Keratinocyte (primary cell): ENCODE results near the gene NLGN1. TPM values are rescaled to one million over a fixed set of nuclear protein-coding genes. Genes with fewer than 3 reads are reported as not detected.

Experiments used
- DNase-seq: peaks from one replicate; pipeline ENCODE4 v3.0.0-alpha.2; 2011; ENCODE audit warnings: low read depth, missing footprints, low spot score
- FAIRE-seq: peaks from 2 replicates; lab custom pipeline; 2011; peaks lifted over from hg19 to GRCh38; lab: Jason Lieb, UNC
- H2AFZ ChIP-seq: 2 replicates; pipeline ENCODE4 v1.6.0; 2012; ENCODE audit warnings: low read length, control low read depth, inconsistent platforms; ENCODE audit not compliant: control insufficient read depth
- H3K27ac ChIP-seq: 2 replicates; pipeline ENCODE4 v1.5.1; 2011; ENCODE audit warnings: low read length; ENCODE audit not compliant: control insufficient read depth, insufficient read depth
- H3K27me3 ChIP-seq: 3 replicates; pipeline ENCODE4 v1.6.0; 2011; ENCODE audit warnings: low read length; ENCODE audit not compliant: control insufficient read depth, insufficient read depth; ENCODE audit errors: extremely low read depth
- H3K36me3 ChIP-seq, 2 experiments: 2 replicates in 1 of 2; 3 replicates in 1 of 2; pipeline ENCODE4 v1.5.1; 2011; ENCODE audit warnings: low read length in 2 of 2, mild to moderate bottlenecking in 1 of 2; ENCODE audit not compliant: control insufficient read depth in 2 of 2, insufficient read depth in 2 of 2; ENCODE audit errors: extremely low read depth in 1 of 2
- H3K4me1 ChIP-seq: 3 replicates; pipeline ENCODE4 v1.5.1; 2011; ENCODE audit warnings: low read length; ENCODE audit not compliant: control insufficient read depth, insufficient read depth; ENCODE audit errors: extremely low read depth
- H3K4me2 ChIP-seq: 3 replicates; pipeline ENCODE4 v1.6.0; 2011; ENCODE audit warnings: low read depth, low read length; ENCODE audit not compliant: control insufficient read depth, insufficient read depth; ENCODE audit errors: extremely low read depth
- H3K4me3 ChIP-seq, 3 experiments: fragments of 200-600 bp in 1 of 3; sonication (generic) in 1 of 3; 2 replicates in 2 of 3; 3 replicates in 1 of 3; pipeline ENCODE4 v1.5.1; 2011 to 2016; ENCODE audit warnings: low read length in 3 of 3, mild to moderate bottlenecking in 3 of 3, control low read depth in 2 of 3, inconsistent platforms in 1 of 3, low read depth in 1 of 3, mixed read lengths in 1 of 3, mixed run types in 1 of 3, moderate library complexity in 1 of 3; ENCODE audit not compliant: control insufficient read depth in 2 of 3, insufficient read depth in 2 of 3; ENCODE audit errors: extremely low read depth in 1 of 3
- H3K79me2 ChIP-seq: 2 replicates; pipeline ENCODE4 v1.6.0; 2012; ENCODE audit warnings: low read length; ENCODE audit not compliant: control insufficient read depth, insufficient read depth
- H3K9ac ChIP-seq: 3 replicates; pipeline ENCODE4 v1.6.0; 2011; ENCODE audit warnings: low read length; ENCODE audit not compliant: control insufficient read depth, insufficient read depth; ENCODE audit errors: extremely low read depth
- H3K9me1 ChIP-seq: 3 replicates; pipeline ENCODE4 v1.6.0; 2011; ENCODE audit warnings: low read length; ENCODE audit not compliant: control insufficient read depth, insufficient read depth; ENCODE audit errors: extremely low read depth
- H3K9me3 ChIP-seq: 2 replicates; pipeline ENCODE4 v1.5.1; 2012; ENCODE audit warnings: low read depth, low read length; ENCODE audit not compliant: control insufficient read depth
- H4K20me1 ChIP-seq: 3 replicates; pipeline ENCODE4 v1.6.0; 2011; ENCODE audit warnings: low read length; ENCODE audit not compliant: control insufficient read depth, insufficient read depth; ENCODE audit errors: extremely low read depth
- CTCF ChIP-seq, 3 experiments: IDR thresholded peaks in 1 of 3; conservative IDR thresholded peaks in 1 of 3; optimal IDR thresholded peaks in 1 of 3; 2 replicates in 2 of 3; 3 replicates in 1 of 3; pipeline versions ENCODE3 to v1.5.1; 2011; ENCODE audit warnings: low read length in 3 of 3, mild to moderate bottlenecking in 3 of 3, moderate library complexity in 2 of 3, control low read depth in 1 of 3, inconsistent platforms in 1 of 3; ENCODE audit not compliant: insufficient read depth in 2 of 3; ENCODE audit errors: extremely low read depth in 1 of 3
- EZH2 ChIP-seq: IDR thresholded peaks from one replicate; pipeline ENCODE4 v1.6.1; 2012; ENCODE audit warnings: inconsistent platforms, mild to moderate bottlenecking, low read length, moderate library complexity
- dilution Hi-C: fragments of 300-500 bp; cut with MboI; formaldehyde crosslinking; loops from one replicate; pipeline ENCODE4 v1.7.0; 2020; ENCODE audit warnings: low sequenced_read_pairs; ENCODE audit not compliant: extremely low pct_ligation_motif_present
- polyA plus RNA-seq, 5 experiments: library from polyadenylated mRNA; depleted of rRNA in 3 of 5; stranded (reverse) in 3 of 5; stranded (forward) in 1 of 5; unstranded in 1 of 5; fragments of >200 nt; gene quantifications; 1 replicate in 1 of 5; 2 replicates in 3 of 5; 3 replicates in 1 of 5; pipeline versions ENCODE4 v1.2.1 to v1.2.3, GENCODE V29; 2011 to 2012; ENCODE audit warnings: missing spikeins in 2 of 5, low read depth in 1 of 5, low replicate concordance in 1 of 5

NLGN1 gene
- polyA plus RNA-seq, 1 donor (not counting 4 experiments of a cell fraction or from before 2014, with no cell fraction given), result not detected

- no peak overlapping the region for H3K4me2 ChIP-seq
- no peak overlapping the region for H3K9ac ChIP-seq
- H3K9me1 ChIP-seq, result no peaks in the 10 kb centered on the region
- no peaks in the 10 kb centered on the region for H3K27me3 ChIP-seq
- H3K4me1 ChIP-seq, result no peaks in the 10 kb centered on the region
- H4K20me1 ChIP-seq, result no peaks in the 10 kb centered on the region
- no peak overlapping the region for H3K4me3 ChIP-seq
- DNase-seq (no peak), FAIRE-seq (no peak)
- TF ChIP-seq CTCF (optimal IDR thresholded peaks at IDR 0.05 in 1 of 3, IDR thresholded peaks at IDR 0.05 in 1 of 3, conservative IDR thresholded peaks at IDR 0.05 in 1 of 3; ENCODE audit: extremely low read depth in 1 of 3, insufficient read depth in 2 of 3, low read length in 3 of 3) (no peak), EZH2 (no peak)
- H2AFZ ChIP-seq, result no peak overlapping the region
- dilution Hi-C loops, result no loop called here
- H3K27ac ChIP-seq, result no peak overlapping the region
- H3K9me3 ChIP-seq, result no peaks in the 10 kb centered on the region
- H3K79me2 ChIP-seq, result no peaks in the 10 kb centered on the region
- no peaks in the 10 kb centered on the region for H3K36me3 ChIP-seq
Observed at GRCh38 chr3:173870976-173871375, 473.4 kb downstream of the NLGN1 start.

- H3K9ac ChIP-seq, result no peak overlapping the region
- no peak overlapping the region for H2AFZ ChIP-seq
- DNase-seq (no peak), FAIRE-seq (no peak)
- no peaks in the 10 kb centered on the region for H3K9me3 ChIP-seq
- H4K20me1 ChIP-seq, result no peaks in the 10 kb centered on the region
- TF ChIP-seq CTCF (optimal IDR thresholded peaks at IDR 0.05 in 1 of 3, IDR thresholded peaks at IDR 0.05 in 1 of 3, conservative IDR thresholded peaks at IDR 0.05 in 1 of 3; ENCODE audit: extremely low read depth in 1 of 3, insufficient read depth in 2 of 3, low read length in 3 of 3), result no peak
- no peak for TF ChIP-seq EZH2
- H3K4me1 ChIP-seq, result no peaks in the 10 kb centered on the region
- no peaks in the 10 kb centered on the region for H3K36me3 ChIP-seq
- H3K27me3 ChIP-seq, result no peaks in the 10 kb centered on the region
- H3K4me3 ChIP-seq, result no peak overlapping the region
- dilution Hi-C loops, result no loop called here
- H3K27ac ChIP-seq, result no peak overlapping the region
- H3K9me1 ChIP-seq, result no peaks in the 10 kb centered on the region
- no peaks in the 10 kb centered on the region for H3K79me2 ChIP-seq
- no peak overlapping the region for H3K4me2 ChIP-seq
Observed at GRCh38 chr3:173875790-173876189, 478.2 kb downstream of the NLGN1 start.
